CD4-positive, CD25-positive, alpha-beta regulatory T cell (primary cell): Measurements from ENCODE around the gene PRKAG3. TPM values are rescaled to one million over a fixed set of nuclear protein-coding genes. Genes with fewer than 3 reads are reported as not detected.

ENCODE experiments used
- ATAC-seq, 2 donors: fragments of 150-1000 bp; cut with Tn5 transposase; one replicate each; pipeline ENCODE4 v1.10.0; 2021; ENCODE audit warnings: low read depth in 2 of 2, moderate number of reproducible peaks in 2 of 2, moderate library complexity in 1 of 2
- DNase-seq, 3 donors: peaks; one replicate each; pipeline versions ENCODE4 v3.0.0 to v3.0.0-alpha.2; 2012 to 2022; ENCODE audit warnings: mixed read lengths in 1 of 3
- H3K27ac ChIP-seq: one replicate; pipeline ENCODE4 v1.7.0; 2013; ENCODE audit warnings: mild to moderate bottlenecking, low read length; ENCODE audit not compliant: insufficient read depth, poor library complexity, severe bottlenecking
- H3K27me3 ChIP-seq: one replicate; pipeline ENCODE4 v1.7.0; 2013; ENCODE audit warnings: low read length; ENCODE audit not compliant: control insufficient read depth, insufficient read depth
- H3K36me3 ChIP-seq: one replicate; pipeline ENCODE4 v1.7.0; 2013; ENCODE audit warnings: mild to moderate bottlenecking, low read length, moderate library complexity; ENCODE audit not compliant: control insufficient read depth, insufficient read depth
- H3K4me1 ChIP-seq: 2 replicates; pipeline ENCODE4 v1.7.0; 2013; ENCODE audit warnings: mild to moderate bottlenecking, low read length; ENCODE audit not compliant: insufficient read depth, control insufficient read depth, poor library complexity, severe bottlenecking
- H3K4me3 ChIP-seq: one replicate; pipeline ENCODE4 v1.7.0; 2013; ENCODE audit warnings: low read depth, mild to moderate bottlenecking, low read length, moderate library complexity
- H3K9me3 ChIP-seq, 2 experiments: 1 replicate in 1 of 2; 2 replicates in 1 of 2; pipeline ENCODE4 v1.7.0; 2013; ENCODE audit warnings: low read length in 2 of 2, mild to moderate bottlenecking in 1 of 2, moderate library complexity in 1 of 2; ENCODE audit not compliant: control insufficient read depth in 2 of 2
- H3K27ac Mint-ChIP-seq, 3 donors: one replicate each; pipeline ENCODE4 v1.8.0; 2020 to 2022; ENCODE audit warnings: mild to moderate bottlenecking in 3 of 3, mixed read lengths in 3 of 3, moderate library complexity in 2 of 3
- H3K27me3 Mint-ChIP-seq: one replicate; pipeline ENCODE4 v1.8.0; 2022; ENCODE audit warnings: mild to moderate bottlenecking, mixed read lengths
- H3K36me3 Mint-ChIP-seq: one replicate; pipeline ENCODE4 v1.8.0; 2020; ENCODE audit warnings: mixed read lengths
- H3K4me1 Mint-ChIP-seq, 4 donors: one replicate each; pipeline ENCODE4 v1.8.0; 2020 to 2022; ENCODE audit warnings: mixed read lengths in 4 of 4, mild to moderate bottlenecking in 1 of 4
- H3K4me3 Mint-ChIP-seq, 4 donors: one replicate each; pipeline ENCODE4 v1.8.0; 2020 to 2022; ENCODE audit warnings: mild to moderate bottlenecking in 4 of 4, mixed read lengths in 4 of 4, moderate library complexity in 3 of 4
- H3K9me3 Mint-ChIP-seq, 7 donors: one replicate each; pipeline ENCODE4 v1.8.0; 2020 to 2022; ENCODE audit warnings: mixed read lengths in 7 of 7, mild to moderate bottlenecking in 3 of 7, moderate library complexity in 2 of 7
- polyA plus RNA-seq, 4 donors: library from polyadenylated mRNA; unstranded; fragments of 300-500 nt; fragmentation: Illumina TruSeq; gene quantifications; one replicate each; pipeline ENCODE4 v1.2.3, GENCODE V29; 2021
- total RNA-seq: library from RNA; stranded (reverse); gene quantifications from one replicate; pipeline ENCODE4 v1.2.3, GENCODE V29; 2022

Gene PRKAG3
- not detected for total RNA-seq
- polyA plus RNA-seq = not detected

- Histone ChIP-seq H3K27me3 (peaks cover 6% of the 10 kb centered on the region), H3K4me1 (no peaks in the 10 kb centered on the region), H3K4me3 (no peak within 1 kb of the TSS), H3K27ac (no peak within 1 kb of the TSS), H3K36me3 (no peaks in the 10 kb centered on the region), H3K9me3 (no peaks in the 10 kb centered on the region)
- no peak for ATAC-seq
- Mint-ChIP-seq H3K27me3 (peaks cover 30% of the 10 kb centered on the region), H3K27ac (no peak within 1 kb of the TSS), H3K4me3 (no peak within 1 kb of the TSS), H3K9me3 (peaks cover 0 to 3% (median 0%) of the 10 kb centered on the region in 7 donors), H3K36me3 (no peaks in the 10 kb centered on the region), H3K4me1 (no peaks in the 10 kb centered on the region)
- no peak for DNase-seq
Observed at GRCh38 chr2:218831378-218831990, at the start of gene PRKAG3. TSS of gene PRKAG3 (minus strand) at chr2:218831803.

- H3K4me1 ChIP-seq = peaks cover 66% of the 10 kb centered on the region
- H3K36me3 ChIP-seq = no peaks in the 10 kb centered on the region
- Mint-ChIP-seq H3K27me3 (peaks cover 5% of the 10 kb centered on the region), H3K36me3 (no peaks in the 10 kb centered on the region), H3K4me3 (peak overlapping the region; percentile 74 to 92 (median 89)), H3K9me3 (no peaks in the 10 kb centered on the region), H3K4me1 (peaks cover 4 to 71% (median 38%) of the 10 kb centered on the region in 4 donors), H3K27ac (peak overlapping the region in 2 of 3 donors; percentile 89 to 95)
- peak overlapping the region; percentile 92 for H3K27ac ChIP-seq
- no peaks in the 10 kb centered on the region for H3K9me3 ChIP-seq
- ATAC-seq = no peak
- DNase-seq = no peak
- H3K27me3 ChIP-seq = no peaks in the 10 kb centered on the region
- peak overlapping the region; percentile 75 for H3K4me3 ChIP-seq
Observed at GRCh38 chr2:218880859-218881594, 49.4 kb upstream of the PRKAG3 start.

- ATAC-seq = peak; percentile 76 to 80
- H3K4me1 Mint-ChIP-seq = peaks cover 4 to 64% (median 36%) of the 10 kb centered on the region in 4 donors
- Histone ChIP-seq H3K27ac (peak within 1 kb of the TSS; percentile 92), H3K36me3 (no peaks in the 10 kb centered on the region), H3K4me3 (peak within 1 kb of the TSS; percentile 75), H3K9me3 (no peaks in the 10 kb centered on the region), H3K27me3 (peaks cover 3% of the 10 kb centered on the region), H3K4me1 (peaks cover 63% of the 10 kb centered on the region)
- H3K27ac Mint-ChIP-seq = peak within 1 kb of the TSS; percentile 95 to 99 (median 98)
- no peaks in the 10 kb centered on the region for H3K9me3 Mint-ChIP-seq
- DNase-seq = peak; percentile 76 to 90 (median 87)
- no peaks in the 10 kb centered on the region for H3K36me3 Mint-ChIP-seq
- H3K4me3 Mint-ChIP-seq = peak within 1 kb of the TSS; percentile 91 to 96 (median 92)
- H3K27me3 Mint-ChIP-seq = peaks cover 5% of the 10 kb centered on the region
Observed at GRCh38 chr2:218880102-218880858, 48.7 kb upstream of the PRKAG3 start, which contains the start of gene WNT10A. TSS of gene WNT10A (plus strand) at chr2:218880852. CDS start at chr2:218880996, 144 bp downstream.

- ATAC-seq (no peak), DNase-seq (no peak)
- H3K9me3 ChIP-seq = no peaks in the 10 kb centered on the region
- no peaks in the 10 kb centered on the region for H3K36me3 ChIP-seq
- peak overlapping the region; percentile 91 to 96 (median 92) for H3K4me3 Mint-ChIP-seq
- H3K4me3 ChIP-seq = peak overlapping the region; percentile 55
- no peaks in the 10 kb centered on the region for H3K36me3 Mint-ChIP-seq
- H3K27me3 Mint-ChIP-seq = peaks cover 7% of the 10 kb centered on the region
- peaks cover 57% of the 10 kb centered on the region for H3K4me1 ChIP-seq
- H3K27me3 ChIP-seq = peaks cover 5% of the 10 kb centered on the region
- H3K9me3 Mint-ChIP-seq = no peaks in the 10 kb centered on the region
- peaks cover 4 to 59% (median 34%) of the 10 kb centered on the region in 4 donors for H3K4me1 Mint-ChIP-seq
- H3K27ac Mint-ChIP-seq = peak overlapping the region; percentile 95 to 99 (median 98)
- peak overlapping the region; percentile 92 for H3K27ac ChIP-seq
Observed at GRCh38 chr2:218879776-218880101, 48.1 kb upstream of the PRKAG3 start.

- no peak for DNase-seq
Observed at GRCh38 chr2:218878926-218879761, 47.5 kb upstream of the PRKAG3 start.

GRCh38 chr2:218878486-218878885, 46.9 kb upstream of the PRKAG3 start:
- Histone ChIP-seq H3K4me3 (no peak overlapping the region), H3K27me3 (peaks cover 9% of the 10 kb centered on the region), H3K4me1 (peaks cover 51% of the 10 kb centered on the region), H3K9me3 (no peaks in the 10 kb centered on the region), H3K36me3 (no peaks in the 10 kb centered on the region), H3K27ac (peak overlapping the region; percentile 92)
- DNase-seq = no peak
- Mint-ChIP-seq H3K9me3 (no peaks in the 10 kb centered on the region), H3K36me3 (no peaks in the 10 kb centered on the region), H3K4me1 (peaks cover 4 to 50% (median 31%) of the 10 kb centered on the region in 4 donors), H3K4me3 (no peak overlapping the region), H3K27me3 (peaks cover 15% of the 10 kb centered on the region), H3K27ac (peak overlapping the region in 1 of 3 donors; percentile 20)
- ATAC-seq = no peak

More at GRCh38 chr2:218878926-218879761, 47.5 kb upstream of the PRKAG3 start:
- Histone ChIP-seq H3K36me3 (no peaks in the 10 kb centered on the region), H3K4me3 (peak overlapping the region; percentile 55), H3K4me1 (peaks cover 51% of the 10 kb centered on the region), H3K9me3 (no peaks in the 10 kb centered on the region), H3K27ac (peak overlapping the region; percentile 92), H3K27me3 (peaks cover 8% of the 10 kb centered on the region)
- Mint-ChIP-seq H3K27ac (peak overlapping the region; percentile 95 to 99 (median 98)), H3K27me3 (peaks cover 13% of the 10 kb centered on the region), H3K9me3 (no peaks in the 10 kb centered on the region), H3K4me3 (peak overlapping the region; percentile 91 to 96 (median 92)), H3K36me3 (no peaks in the 10 kb centered on the region), H3K4me1 (peaks cover 4 to 53% (median 31%) of the 10 kb centered on the region in 4 donors)
- ATAC-seq = no peak

GRCh38 chr2:218877891-218878290, 46.3 kb upstream of the PRKAG3 start:
- Mint-ChIP-seq H3K27ac (no peak overlapping the region), H3K9me3 (no peaks in the 10 kb centered on the region), H3K27me3 (peaks cover 19% of the 10 kb centered on the region), H3K36me3 (no peaks in the 10 kb centered on the region), H3K4me1 (peaks cover under 1 to 50% (median 29%) of the 10 kb centered on the region in 4 donors), H3K4me3 (no peak overlapping the region)
- Histone ChIP-seq H3K9me3 (no peaks in the 10 kb centered on the region), H3K36me3 (no peaks in the 10 kb centered on the region), H3K4me1 (peaks cover 54% of the 10 kb centered on the region), H3K27ac (no peak overlapping the region), H3K4me3 (no peak overlapping the region), H3K27me3 (peaks cover 9% of the 10 kb centered on the region)
- DNase-seq = no peak
- no peak for ATAC-seq
